Brain microvascular endothelial cell (primary cell): ENCODE data around the gene ARRB2.

ENCODE experiments used
- DNase-seq: peaks from one replicate; pipeline ENCODE4 v3.0.0-alpha.2; 2020
- H3K27ac ChIP-seq: fragments of 250-450 bp; sonication (Bioruptor Pico); 2 replicates; pipeline ENCODE4 v1.5.1; 2020; ENCODE audit warnings: mild to moderate bottlenecking, moderate library complexity
- H3K27me3 ChIP-seq: fragments of 250-450 bp; sonication (Bioruptor Pico); replicated peaks from 2 replicates; pipeline ENCODE4 v1.5.1; 2020; ENCODE audit warnings: mild to moderate bottlenecking
- H3K36me3 ChIP-seq: fragments of 250-450 bp; sonication (Bioruptor Pico); replicated peaks from 2 replicates; pipeline ENCODE4 v1.5.1; 2020; ENCODE audit warnings: mild to moderate bottlenecking
- H3K4me3 ChIP-seq: 2 replicates; pipeline ENCODE4 v1.5.1; 2011; ENCODE audit warnings: low read depth, mild to moderate bottlenecking, control low read depth, low read length, moderate library complexity
- CTCF ChIP-seq: IDR thresholded peaks from 2 replicates; pipeline ENCODE4 v1.5.1; 2011; ENCODE audit warnings: low read depth, mild to moderate bottlenecking, moderate library complexity, low read length, control low read depth, inconsistent platforms; ENCODE audit errors: missing control alignments
- in situ Hi-C: cut with HindIII; loops from 2 replicates; pipeline ENCODE4 v1.10.0; 2017; ENCODE audit warnings: low sequenced_read_pairs, low pct_ligation_motif_present

Gene ARRB2

GRCh38 chr17:4704991-4705390 lies 5.4 kb upstream of the ARRB2 start:
- Histone ChIP-seq H3K36me3 (no peaks in the 10 kb centered on the region), H3K4me3 (no peak overlapping the region)
- in situ Hi-C loops, result no loop called here

GRCh38 chr17:4706121-4706520 lies 4.3 kb upstream of the ARRB2 start:
- no peak for TF ChIP-seq CTCF

More at GRCh38 chr17:4704991-4705390, 5.4 kb upstream of the ARRB2 start:
- no peaks in the 10 kb centered on the region for H3K27me3 ChIP-seq
- H3K27ac ChIP-seq, result no peak overlapping the region
- DNase-seq, result no peak
- no peak for TF ChIP-seq CTCF

GRCh38 chr17:4708436-4708835 lies 2.0 kb upstream of the ARRB2 start:
- no peak overlapping the region for H3K4me3 ChIP-seq
- no peaks in the 10 kb centered on the region for H3K36me3 ChIP-seq
- H3K27me3 ChIP-seq, result no peaks in the 10 kb centered on the region
- in situ Hi-C loops, result no loop called here
- TF ChIP-seq CTCF, result no peak
- no peak overlapping the region for H3K27ac ChIP-seq
- no peak for DNase-seq

More at GRCh38 chr17:4706121-4706520, 4.3 kb upstream of the ARRB2 start:
- DNase-seq, result peak; percentile 28
- H3K27ac ChIP-seq, result no peak overlapping the region
- H3K4me3 ChIP-seq, result no peak overlapping the region
- no peaks in the 10 kb centered on the region for H3K36me3 ChIP-seq
- no peaks in the 10 kb centered on the region for H3K27me3 ChIP-seq
- in situ Hi-C loops, result no loop called here

GRCh38 chr17:4710693-4711634 lies 532 bp downstream of the ARRB2 start:
- in situ Hi-C loops, result no loop called here
- H3K36me3 ChIP-seq, result no peaks in the 10 kb centered on the region
- peak overlapping the region; percentile 3 for H3K27ac ChIP-seq
- H3K4me3 ChIP-seq, result peak overlapping the region; percentile 58
- no peak for DNase-seq
- no peaks in the 10 kb centered on the region for H3K27me3 ChIP-seq
- TF ChIP-seq CTCF, result no peak

- Histone ChIP-seq H3K27me3 (no peaks in the 10 kb centered on the region), H3K27ac (no peak overlapping the region), H3K36me3 (no peaks in the 10 kb centered on the region), H3K4me3 (no peak overlapping the region)
- in situ Hi-C loops, result no loop called here
- TF ChIP-seq CTCF, result no peak
- DNase-seq, result no peak
These were observed 1.3 kb downstream of the ARRB2 start for GRCh38 chr17:4711661-4712181.
